ENCODE measurements around the gene MACROH2A2.
"Not testable (repeated sequence)": the region's sequence is repeated elsewhere in the genome, so short reads cannot be mapped to it uniquely, and the experiment has no call there.

Gene MACROH2A2

GRCh38 chr10:70052462-70053217, at the start of gene MACROH2A2:
MACROH2A2 (plus strand) TSS chr10:70052846; CDS start chr10:70075659, 22,813 bp downstream.
- no peak for DNase-seq

- DNase-seq, result no peak
These were observed 45.4 kb upstream of the MACROH2A2 start for GRCh38 chr10:70007116-70007820.

- no peak for DNase-seq
These were observed 21.4 kb upstream of the MACROH2A2 start for GRCh38 chr10:70031215-70031614.

GRCh38 chr10:70032667-70033289, 19.9 kb upstream of the MACROH2A2 start:
- DNase-seq, result no peak

GRCh38 chr10:70034232-70034631, 18.4 kb upstream of the MACROH2A2 start:
- no peak for DNase-seq

- no peak for DNase-seq
These were observed 17.1 kb upstream of the MACROH2A2 start for GRCh38 chr10:70035531-70035930.

GRCh38 chr10:70038923-70039322, 13.7 kb upstream of the MACROH2A2 start:
- DNase-seq, result no peak

GRCh38 chr10:70041016-70041415, 11.6 kb upstream of the MACROH2A2 start:
- DNase-seq, result no peak

GRCh38 chr10:70041739-70042138, 10.9 kb upstream of the MACROH2A2 start:
- not testable (repeated sequence) for DNase-seq

GRCh38 chr10:70047066-70047465, 5.6 kb upstream of the MACROH2A2 start:
- not testable (repeated sequence) for DNase-seq

GRCh38 chr10:70048030-70048723, 4.5 kb upstream of the MACROH2A2 start:
- DNase-seq, result no peak

GRCh38 chr10:70051848-70052247, 798 bp upstream of the MACROH2A2 start:
- DNase-seq, result no peak

- DNase-seq, result no peak
These were observed 683 bp downstream of the MACROH2A2 start for GRCh38 chr10:70053218-70053840.

GRCh38 chr10:70053841-70054288, 1.2 kb downstream of the MACROH2A2 start:
- no peak for DNase-seq

GRCh38 chr10:70054902-70055301, 2.3 kb downstream of the MACROH2A2 start:
- DNase-seq, result no peak

GRCh38 chr10:70055550-70055949, 2.9 kb downstream of the MACROH2A2 start:
- DNase-seq, result no peak

- DNase-seq, result no peak
These were observed 4.7 kb downstream of the MACROH2A2 start for GRCh38 chr10:70057306-70057705.

- no peak for DNase-seq
These were observed 7.7 kb downstream of the MACROH2A2 start for GRCh38 chr10:70060389-70060788.

- DNase-seq, result no peak
These were observed 10.9 kb downstream of the MACROH2A2 start for GRCh38 chr10:70063418-70064098.

- DNase-seq, result no peak
These were observed 11.8 kb downstream of the MACROH2A2 start for GRCh38 chr10:70064486-70064885.

GRCh38 chr10:70066190-70066589, 13.5 kb downstream of the MACROH2A2 start:
- DNase-seq, result no peak

GRCh38 chr10:70067586-70067985, 14.9 kb downstream of the MACROH2A2 start:
- DNase-seq, result no peak

All from CD4-positive, alpha-beta T cell treated with Interleukin-15 for 1 hour (primary cell).